PFSK-1 (cell line): ENCODE results near the gene GPR50.

ENCODE experiments used
- FOXP2 ChIP-seq: optimal IDR thresholded peaks from 2 replicates; pipeline ENCODE3; 2011; ENCODE audit warnings: borderline replicate concordance, control low read depth, inconsistent platforms; ENCODE audit not compliant: insufficient read depth; ENCODE audit errors: extremely low read length, extremely low read depth
- POLR2AphosphoS5 ChIP-seq: IDR thresholded peaks from 2 replicates; pipeline ENCODE4 v1.6.1; 2012; ENCODE audit warnings: low read depth, mild to moderate bottlenecking, control low read depth, low read length, moderate library complexity
- REST ChIP-seq, 2 experiments: IDR thresholded peaks; 2 replicates each; pipeline versions ENCODE4 v1.6.1 to v1.8.0; 2011 to 2012; ENCODE audit warnings: low read depth in 2 of 2, low read length in 2 of 2, control low read depth in 1 of 2, inconsistent platforms in 1 of 2, mild to moderate bottlenecking in 1 of 2, moderate library complexity in 1 of 2; ENCODE audit not compliant: insufficient read depth in 1 of 2
- SIN3A ChIP-seq: IDR thresholded peaks from 2 replicates; pipeline ENCODE4 v1.6.1; 2012; ENCODE audit warnings: mild to moderate bottlenecking, low read length, moderate library complexity, borderline replicate concordance; ENCODE audit not compliant: insufficient read depth
- TAF1 ChIP-seq: IDR thresholded peaks from 2 replicates; pipeline ENCODE4 v1.6.1; 2012; ENCODE audit warnings: low read length, control low read depth, borderline replicate concordance; ENCODE audit not compliant: insufficient read depth

Gene GPR50

GRCh38 chrX:151153667-151154066 is 22.7 kb upstream of the GPR50 start:
- TF ChIP-seq SIN3A (no peak), TAF1 (no peak), POLR2AphosphoS5 (no peak), FOXP2 (no peak), REST (IDR thresholded peaks at IDR 0.05; ENCODE audit: insufficient read depth in 1 of 2, low read depth in 2 of 2, low read length in 2 of 2) (no peak)

DNA sequence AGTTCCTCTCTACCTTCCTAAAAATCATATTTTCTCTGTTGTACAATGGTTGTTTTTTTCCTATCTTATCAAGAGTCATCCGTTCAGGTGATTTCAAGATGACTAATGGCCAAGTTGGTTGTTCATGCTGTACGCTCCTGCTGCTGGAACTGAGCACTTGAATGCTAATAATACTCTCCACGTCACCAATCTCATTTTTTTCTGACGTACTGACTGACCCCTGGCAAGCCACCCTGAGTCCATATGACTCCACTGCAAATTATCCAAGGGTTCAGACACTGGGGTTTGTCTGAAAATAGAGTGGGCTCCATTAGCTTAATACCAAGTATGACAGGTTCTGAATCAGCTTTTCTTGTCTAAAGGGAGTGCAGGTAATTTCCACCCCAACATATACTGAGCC is 21.1 kb upstream of the GPR50 start:
- no peak for TF ChIP-seq POLR2AphosphoS5
- no peak for TF ChIP-seq FOXP2
- no peak for TF ChIP-seq TAF1
- no peak for TF ChIP-seq REST (IDR thresholded peaks at IDR 0.05; ENCODE audit: insufficient read depth in 1 of 2, low read depth in 2 of 2, low read length in 2 of 2)
- TF ChIP-seq SIN3A, result no peak

- TF ChIP-seq SIN3A, result no peak
- TF ChIP-seq FOXP2, result no peak
- no peak for TF ChIP-seq TAF1
- no peak for TF ChIP-seq REST (IDR thresholded peaks at IDR 0.05; ENCODE audit: insufficient read depth in 1 of 2, low read depth in 2 of 2, low read length in 2 of 2)
- no peak for TF ChIP-seq POLR2AphosphoS5
Observed at GRCh38 chrX:151161690-151162089, 14.7 kb upstream of the GPR50 start.

DNA sequence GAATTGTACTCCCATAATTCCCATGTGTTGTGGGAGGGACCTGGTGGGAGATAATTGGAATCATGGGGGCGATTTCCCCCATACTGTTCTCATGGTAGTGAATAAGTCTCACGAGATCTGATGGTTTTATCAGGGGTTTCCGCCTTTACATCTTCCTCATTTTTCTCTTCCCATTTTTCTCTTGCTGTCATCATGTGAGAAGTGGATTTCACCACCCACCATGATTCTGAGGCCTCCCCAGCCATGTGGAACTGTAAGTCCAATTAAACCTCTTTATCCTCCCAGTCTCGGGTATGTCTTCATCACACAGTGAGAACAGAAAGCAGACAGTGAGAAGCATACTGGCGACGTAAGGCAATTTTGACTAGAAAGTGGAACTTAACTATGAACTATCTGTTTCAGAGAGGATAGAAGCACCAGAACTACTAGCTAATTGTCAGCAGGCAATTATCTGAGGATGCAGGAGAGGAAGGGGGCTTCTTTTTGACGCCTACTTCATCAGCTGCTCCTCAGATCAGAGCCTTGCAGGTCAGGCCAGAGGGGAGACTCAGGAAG is 8.5 kb upstream of the GPR50 start:
- TF ChIP-seq FOXP2 (no peak), POLR2AphosphoS5 (no peak), REST (IDR thresholded peaks at IDR 0.05; ENCODE audit: insufficient read depth in 1 of 2, low read depth in 2 of 2, low read length in 2 of 2) (no peak), TAF1 (no peak), SIN3A (no peak)

GRCh38 chrX:151169783-151170182 is 6.6 kb upstream of the GPR50 start:
- no peak for TF ChIP-seq REST (IDR thresholded peaks at IDR 0.05; ENCODE audit: insufficient read depth in 1 of 2, low read depth in 2 of 2, low read length in 2 of 2)
- TF ChIP-seq SIN3A, result no peak
- no peak for TF ChIP-seq POLR2AphosphoS5
- TF ChIP-seq FOXP2, result no peak
- TF ChIP-seq TAF1, result no peak
